ENCODE measurements around the gene OR2L2.
"Not testable (repeated sequence)": the region's sequence is repeated elsewhere in the genome, so short reads cannot be mapped to it uniquely, and the experiment has no call there.

OR2L2 gene

GRCh38 chr1:248029770-248030169, at the start of gene OR2L2:
TSS of gene OR2L2 (plus strand) at chr1:248030070. CDS start at chr1:248038268, 8,198 bp downstream.
- DNase-seq (ENCODE audit: low read depth in 3 of 3): no peak

GRCh38 chr1:247992986-247993385, 36.9 kb upstream of the OR2L2 start:
- DNase-seq (ENCODE audit: low read depth in 3 of 3): no peak

- DNase-seq (ENCODE audit: low read depth in 3 of 3): no peak
Observed at GRCh38 chr1:247998811-247999210, 31.1 kb upstream of the OR2L2 start.

GRCh38 chr1:248000169-248000568, 29.7 kb upstream of the OR2L2 start:
- DNase-seq (ENCODE audit: low read depth in 3 of 3): no peak

- DNase-seq (ENCODE audit: low read depth in 3 of 3): no peak
Observed at GRCh38 chr1:248007778-248008177, 22.1 kb upstream of the OR2L2 start.

- DNase-seq (ENCODE audit: low read depth in 3 of 3): no peak
Observed at GRCh38 chr1:248009681-248010080, 20.2 kb upstream of the OR2L2 start.

GRCh38 chr1:248013229-248013710, 16.6 kb upstream of the OR2L2 start, which contains the start of gene OR2L5:
TSS of gene OR2L5 (plus strand) at chr1:248013660. CDS start at chr1:248021948, 8,288 bp downstream.
- no peak for DNase-seq (ENCODE audit: low read depth in 3 of 3)

GRCh38 chr1:248015803-248016202, 14.1 kb upstream of the OR2L2 start:
- no peak for DNase-seq (ENCODE audit: low read depth in 3 of 3)

- DNase-seq (ENCODE audit: low read depth in 3 of 3): no peak
Observed at GRCh38 chr1:248045209-248045608, 15.3 kb downstream of the OR2L2 start.

- DNase-seq (ENCODE audit: low read depth in 3 of 3): no peak
Observed at GRCh38 chr1:248046536-248046935, 16.7 kb downstream of the OR2L2 start, which contains the start of gene OR2L3. TSS of gene OR2L3 (plus strand) at chr1:248046836. CDS start at chr1:248060682, 13,846 bp downstream.

- DNase-seq (ENCODE audit: low read depth in 3 of 3): no peak
Observed at GRCh38 chr1:248047008-248047407, 17.1 kb downstream of the OR2L2 start.

GRCh38 chr1:248054671-248055070, 24.8 kb downstream of the OR2L2 start:
- no peak for DNase-seq (ENCODE audit: low read depth in 3 of 3)

GRCh38 chr1:248055261-248055660, 25.4 kb downstream of the OR2L2 start:
- DNase-seq (ENCODE audit: low read depth in 3 of 3): no peak

GRCh38 chr1:248065071-248065470, 35.2 kb downstream of the OR2L2 start:
- no peak for DNase-seq (ENCODE audit: low read depth in 3 of 3)

- no peak for DNase-seq (ENCODE audit: low read depth in 3 of 3)
Observed at GRCh38 chr1:248065604-248066003, 35.7 kb downstream of the OR2L2 start.

GRCh38 chr1:248083864-248084263, 54.0 kb downstream of the OR2L2 start:
- not testable (repeated sequence) for DNase-seq (ENCODE audit: low read depth in 3 of 3)

All from stimulated activated CD4-positive, alpha-beta T cell treated with anti-CD3 and anti-CD28 coated beads, TNF-alpha, amount 100 ng/mL, for 48 hours (primary cell).